ENCODE data around the gene LRRC52. TPM values are rescaled to one million over a fixed set of nuclear protein-coding genes. Genes with fewer than 3 reads are reported as not detected.

Gene LRRC52
- total and polyA plus RNA-seq, 2 of the 13 experiments (the other 11 are each of a cell fraction or from before 2014, with no cell fraction given): not detected

GRCh38 chr1:165570078-165570477, 26.3 kb downstream of the LRRC52 start:
- TF ChIP-seq GRHL1 (CRISPR knock-in tag; conservative IDR thresholded peaks at IDR 0.05): no peak

GRCh38 chr1:165573787-165574186, 30.0 kb downstream of the LRRC52 start:
- H3K9ac ChIP-seq (ENCODE audit: insufficient read depth, low read depth, low read length): no peak overlapping the region
- BruUV-seq (replicated peaks): no TSS peak
- no peaks in the 10 kb centered on the region for H3K36me3 ChIP-seq (replicated peaks in 1 of 2; ENCODE audit: control insufficient read depth in 1 of 2, insufficient read depth in 2 of 2, low read length in 2 of 2)
- H3K4me1 ChIP-seq (ENCODE audit: insufficient read depth, low read length): no peaks in the 10 kb centered on the region
- ChIA-PET CTCF (ENCODE audit: low intra/inter-chr PET ratio, low total read pairs) (no interaction called here), POLR2A (no interaction called here)
- no peaks in the 10 kb centered on the region for H4K20me1 ChIP-seq (ENCODE audit: insufficient read depth, low read length)
- no peak overlapping the region for H3K4me2 ChIP-seq (ENCODE audit: low read depth, low read length)
- H3K9me3 ChIP-seq (ENCODE audit: low read length): no peaks in the 10 kb centered on the region
- no peak overlapping the region for H2AFZ ChIP-seq (ENCODE audit: low read length)
- whole genome bisulfite sequencing (ENCODE audit: low lambda C conversion rate): 0% methylated on average over 1 of the region's 1 CpG
- H3K79me2 ChIP-seq (ENCODE audit: insufficient read depth, low read length): no peaks in the 10 kb centered on the region
- in situ Hi-C loops (cut with HindIII; ENCODE audit: extremely low pct_ligation_motif_present, low pct_unique_long_range_greater_than_20kb): no loop called here
- no peak for FAIRE-seq
- ATAC-seq: no peak
- H3K4me3 ChIP-seq (replicated peaks in 1 of 3; ENCODE audit: insufficient read depth in 1 of 3, low read depth in 2 of 3, low read length in 3 of 3): no peak overlapping the region
- intact Hi-C loops (cut with micrococcal nuclease; ENCODE audit: unreplicated experiment): no loop called here
- DNase-seq (ENCODE audit: low spot score): no peak
- H3K27ac ChIP-seq (ENCODE audit: extremely low read length, insufficient read depth, low read length): no peak overlapping the region
- H3K27me3 ChIP-seq (ENCODE audit: control insufficient read depth in 1 of 2, insufficient read depth in 2 of 2, low read length in 2 of 2): no peaks in the 10 kb centered on the region; a peak in 1 of 5 replicates
- TF ChIP-seq FLYWCH1 (CRISPR knock-in tag; IDR thresholded peaks at IDR 0.05) (no peak), ZBTB1 (CRISPR knock-in tag; IDR thresholded peaks at IDR 0.05; ENCODE audit: borderline replicate concordance) (no peak), IKZF1 (IDR thresholded peaks at IDR 0.05) (no peak), PLSCR1 (CRISPR knock-in tag; IDR thresholded peaks at IDR 0.05; ENCODE audit: borderline replicate concordance) (no peak), GPBP1L1 (CRISPR knock-in tag; IDR thresholded peaks at IDR 0.05) (no peak), ZNF350 (CRISPR knock-in tag; IDR thresholded peaks at IDR 0.05; ENCODE audit: borderline replicate concordance, low read depth) (no peak), ZNF652 (CRISPR knock-in tag; IDR thresholded peaks at IDR 0.05; ENCODE audit: borderline replicate concordance, low read depth) (no peak), TEAD3 (CRISPR knock-in tag; optimal IDR thresholded peaks at IDR 0.05; ENCODE audit: borderline replicate concordance) (no peak), ATF2 (CRISPR knock-in tag; IDR thresholded peaks at IDR 0.05) (no peak), CHCHD3 (CRISPR knock-in tag; IDR thresholded peaks at IDR 0.05) (no peak), ZNF143 (CRISPR knock-in tag; IDR thresholded peaks at IDR 0.05) (no peak), ZNF224 (CRISPR knock-in tag; IDR thresholded peaks at IDR 0.05) (no peak), ZNF740 (CRISPR knock-in tag; IDR thresholded peaks at IDR 0.05) (no peak)

More at GRCh38 chr1:165570078-165570477, 26.3 kb downstream of the LRRC52 start:
- intact Hi-C loops (cut with micrococcal nuclease; ENCODE audit: unreplicated experiment): no loop called here
- DNase-seq (ENCODE audit: low spot score): no peak
- 36% methylated on average over 3 of the region's 3 CpGs for WGBS (ENCODE audit: low lambda C conversion rate)
- in situ Hi-C loops (cut with HindIII; ENCODE audit: extremely low pct_ligation_motif_present, low pct_unique_long_range_greater_than_20kb): no loop called here
- H3K9ac ChIP-seq (ENCODE audit: insufficient read depth, low read depth, low read length): no peak overlapping the region
- no peak overlapping the region for H3K27ac ChIP-seq (ENCODE audit: extremely low read length, insufficient read depth, low read length)
- no peak overlapping the region for H3K4me3 ChIP-seq (replicated peaks in 1 of 3; ENCODE audit: insufficient read depth in 1 of 3, low read depth in 2 of 3, low read length in 3 of 3)
- no peaks in the 10 kb centered on the region for H3K4me1 ChIP-seq (ENCODE audit: insufficient read depth, low read length)
- H3K79me2 ChIP-seq (ENCODE audit: insufficient read depth, low read length): no peaks in the 10 kb centered on the region
- ChIA-PET CTCF (ENCODE audit: low intra/inter-chr PET ratio, low total read pairs) (no interaction called here), POLR2A (no interaction called here)
- H3K27me3 ChIP-seq (ENCODE audit: control insufficient read depth in 1 of 2, insufficient read depth in 2 of 2, low read length in 2 of 2): peaks cover 0 to 3% of the 10 kb centered on the region in 2 experiments; a peak in 2 of 5 replicates
- no peak overlapping the region for H3K4me2 ChIP-seq (ENCODE audit: low read depth, low read length)
- H3K9me3 ChIP-seq (ENCODE audit: low read length): no peaks in the 10 kb centered on the region
- no peak overlapping the region for H2AFZ ChIP-seq (ENCODE audit: low read length)
- no TSS peak for BruUV-seq (replicated peaks)
- FAIRE-seq: no peak
- no peaks in the 10 kb centered on the region for H4K20me1 ChIP-seq (ENCODE audit: insufficient read depth, low read length)
- no peaks in the 10 kb centered on the region for H3K36me3 ChIP-seq (replicated peaks in 1 of 2; ENCODE audit: control insufficient read depth in 1 of 2, insufficient read depth in 2 of 2, low read length in 2 of 2)
- no peak for ATAC-seq

Data from HepG2 (cell line).